Spleen (tissue), 11 donors: ENCODE data around the gene ITGBL1. TPM values are rescaled to one million over a fixed set of nuclear protein-coding genes. Genes with fewer than 3 reads are reported as not detected.

Experiments used
- DNase-seq: peaks from one replicate; pipeline ENCODE4 v3.0.0-alpha.2; 2020
- H3K27ac ChIP-seq, 8 donors: fragments of 200-600 bp; sonication (generic) in 7 of 8; 1 replicate in 4 of 8; 2 replicates in 4 of 8; pipeline versions ENCODE4 v1.5.0 to v1.8.0; 2016 to 2021; ENCODE audit warnings: inconsistent platforms in 4 of 8, mild to moderate bottlenecking in 4 of 8, moderate library complexity in 1 of 8
- H3K27me3 ChIP-seq, 7 donors: fragments of 200-600 bp; sonication (generic) in 6 of 7; replicated peaks in 1 of 7; 1 replicate in 4 of 7; 2 replicates in 3 of 7; pipeline versions ENCODE4 v1.5.0 to v1.8.0; 2016 to 2021; ENCODE audit warnings: inconsistent platforms in 3 of 7, mild to moderate bottlenecking in 1 of 7
- H3K36me3 ChIP-seq, 6 donors: fragments of 200-600 bp; sonication (generic) in 5 of 6; 1 replicate in 4 of 6; 2 replicates in 2 of 6; pipeline versions ENCODE4 v1.5.0 to v1.8.0; 2016 to 2021; ENCODE audit warnings: inconsistent platforms in 2 of 6
- H3K4me1 ChIP-seq, 6 donors: fragments of 200-600 bp; sonication (generic) in 5 of 6; 1 replicate in 3 of 6; 2 replicates in 3 of 6; pipeline versions ENCODE4 v1.5.0 to v1.8.0; 2016 to 2021; ENCODE audit warnings: inconsistent platforms in 3 of 6
- H3K4me3 ChIP-seq, 8 donors: fragments of 200-600 bp; sonication (generic) in 7 of 8; 1 replicate in 4 of 8; 2 replicates in 4 of 8; pipeline versions ENCODE4 v1.5.0 to v1.8.0; 2016 to 2021; ENCODE audit warnings: inconsistent platforms in 4 of 8, mild to moderate bottlenecking in 4 of 8, moderate library complexity in 2 of 8
- H3K9me3 ChIP-seq, 8 donors: fragments of 200-600 bp; sonication (generic) in 7 of 8; 1 replicate in 4 of 8; 2 replicates in 4 of 8; pipeline versions ENCODE4 v1.5.0 to v1.8.0; 2016 to 2021; ENCODE audit warnings: inconsistent platforms in 4 of 8
- POLR2A ChIP-seq, 3 donors: fragments of 450-650 bp; IDR thresholded peaks; one replicate each; pipeline ENCODE4 v1.5.1; 2017; ENCODE audit warnings: antibody characterized with exemption in 3 of 3, mild to moderate bottlenecking in 1 of 3
- POLR2AphosphoS5 ChIP-seq, 3 donors: sonication (generic); formaldehyde crosslinking; IDR thresholded peaks; one replicate each; pipeline ENCODE4 v1.5.1; 2017; ENCODE audit warnings: antibody characterized with exemption in 3 of 3
- WGBS, 5 donors: extraction: QIAGEN DNeasy Blood & Tissue Kit in 3 of 5; methylation state at CpG; one replicate each; pipeline versions ENCODE4 v1.1.5 to v1.1.7; 2013 to 2018; 5-methylcytosine and 5-hydroxymethylcytosine counted together
- intact Hi-C: fragments of 100-400 bp; cut with DNase I; formaldehyde crosslinking; loops from one replicate; pipeline ENCODE4 v1.15.0; 2023; ENCODE audit warnings: low total_unique reads
- polyA plus RNA-seq, 3 donors: library from polyadenylated mRNA; stranded (reverse); fragments of 200-250 nt; gene quantifications; one replicate each; pipeline ENCODE4 v1.2.1, GENCODE V29; 2013
- total RNA-seq, 7 donors: library from RNA; depleted of rRNA in 3 of 7; stranded (reverse); fragments of >200 nt in 3 of 7; fragmentation: NEBNext Ultra II Directional in 4 of 7; extraction: Animal tissue kit (Norgen Biotek cat#: 25700) in 4 of 7; gene quantifications; one replicate each; pipeline versions ENCODE4 v1.1.0 to v1.2.1, GENCODE V29; 2016 to 2021
- TF ChIP-seq, protein P1 (sequence below), 11 experiments: fragments of 200-600 bp in 7 of 11; fragments of 450-650 bp in 4 of 11; sonication (generic) in 4 of 11; IDR thresholded peaks in 8 of 11; conservative IDR thresholded peaks in 3 of 11; 1 replicate in 7 of 11; 2 replicates in 4 of 11; pipeline versions ENCODE4 v1.4.0 to v1.8.0; 2016 to 2021; ENCODE audit warnings: antibody characterized with exemption in 11 of 11, inconsistent platforms in 4 of 11, mild to moderate bottlenecking in 1 of 11
- donor health status: healthy with polysubstance abuse.
- donor health status: DM: no; HTN: no; CAD: no; lungs with moderate emphysema.
- donor health status: DM: no; HTN: no; CAD: no.
- donor health status: Bipolar disorder and iron deficiency.
- donor health status: healthy.
- donor health status: DM: no; HTN: no; CAD: no.
- donor health status: DM: yes; HTN: yes; CAD: no.

The ITGBL1 gene
- total and polyA plus RNA-seq, 10 donors = 0.48 to 1.6 (median 0.97) TPM; not detected in 1

DNA sequence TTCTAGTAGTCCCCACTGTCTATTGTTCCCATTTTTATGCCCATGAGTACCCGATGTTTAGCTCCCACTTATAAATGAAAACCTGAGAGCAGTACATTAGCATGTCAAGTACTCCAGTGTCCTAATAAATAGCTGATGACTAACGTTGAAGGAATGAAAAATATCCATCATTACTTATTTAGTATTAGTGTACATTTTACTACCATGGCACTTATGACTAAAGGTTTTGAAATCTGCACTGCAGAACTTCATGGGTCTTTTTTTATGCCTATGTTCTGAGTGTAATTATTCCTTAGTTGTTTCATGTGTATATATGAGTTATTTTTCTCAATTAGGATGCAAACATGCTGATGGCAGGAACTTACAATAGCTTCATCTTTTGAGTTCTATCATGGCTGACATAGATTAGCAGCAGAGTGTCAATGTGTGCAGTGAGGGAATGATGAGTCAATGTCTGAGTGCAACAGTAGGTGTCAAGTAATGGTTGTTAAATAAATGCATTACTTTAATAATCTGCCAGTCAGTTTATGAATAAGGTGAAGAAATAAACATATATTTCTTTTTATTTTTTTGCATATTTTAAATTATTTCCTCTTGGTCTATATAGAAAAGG lies 188.4 kb downstream of the ITGBL1 start:
- Histone ChIP-seq H3K27me3 (peaks cover 0 to 7% (median 0%) of the 10 kb centered on the region in 7 donors), H3K27ac (no peak overlapping the region), H3K4me1 (no peaks in the 10 kb centered on the region), H3K9me3 (no peaks in the 10 kb centered on the region), H3K36me3 (no peaks in the 10 kb centered on the region), H3K4me3 (no peak overlapping the region)
- no peak for DNase-seq
- TF ChIP-seq POLR2A (IDR thresholded peaks at IDR 0.05) (no peak), POLR2AphosphoS5 (IDR thresholded peaks at IDR 0.05) (no peak)
- TF ChIP-seq, protein P1, sequence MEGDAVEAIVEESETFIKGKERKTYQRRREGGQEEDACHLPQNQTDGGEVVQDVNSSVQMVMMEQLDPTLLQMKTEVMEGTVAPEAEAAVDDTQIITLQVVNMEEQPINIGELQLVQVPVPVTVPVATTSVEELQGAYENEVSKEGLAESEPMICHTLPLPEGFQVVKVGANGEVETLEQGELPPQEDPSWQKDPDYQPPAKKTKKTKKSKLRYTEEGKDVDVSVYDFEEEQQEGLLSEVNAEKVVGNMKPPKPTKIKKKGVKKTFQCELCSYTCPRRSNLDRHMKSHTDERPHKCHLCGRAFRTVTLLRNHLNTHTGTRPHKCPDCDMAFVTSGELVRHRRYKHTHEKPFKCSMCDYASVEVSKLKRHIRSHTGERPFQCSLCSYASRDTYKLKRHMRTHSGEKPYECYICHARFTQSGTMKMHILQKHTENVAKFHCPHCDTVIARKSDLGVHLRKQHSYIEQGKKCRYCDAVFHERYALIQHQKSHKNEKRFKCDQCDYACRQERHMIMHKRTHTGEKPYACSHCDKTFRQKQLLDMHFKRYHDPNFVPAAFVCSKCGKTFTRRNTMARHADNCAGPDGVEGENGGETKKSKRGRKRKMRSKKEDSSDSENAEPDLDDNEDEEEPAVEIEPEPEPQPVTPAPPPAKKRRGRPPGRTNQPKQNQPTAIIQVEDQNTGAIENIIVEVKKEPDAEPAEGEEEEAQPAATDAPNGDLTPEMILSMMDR (IDR thresholded peaks at IDR 0.05 in 8 of 11, conservative IDR thresholded peaks at IDR 0.05 in 3 of 11) = no peak
- WGBS, 5 donors = 62 to 76% (median 72%) methylated on average over 2 of the region's 2 CpGs
- intact Hi-C loops = no loop called here

DNA sequence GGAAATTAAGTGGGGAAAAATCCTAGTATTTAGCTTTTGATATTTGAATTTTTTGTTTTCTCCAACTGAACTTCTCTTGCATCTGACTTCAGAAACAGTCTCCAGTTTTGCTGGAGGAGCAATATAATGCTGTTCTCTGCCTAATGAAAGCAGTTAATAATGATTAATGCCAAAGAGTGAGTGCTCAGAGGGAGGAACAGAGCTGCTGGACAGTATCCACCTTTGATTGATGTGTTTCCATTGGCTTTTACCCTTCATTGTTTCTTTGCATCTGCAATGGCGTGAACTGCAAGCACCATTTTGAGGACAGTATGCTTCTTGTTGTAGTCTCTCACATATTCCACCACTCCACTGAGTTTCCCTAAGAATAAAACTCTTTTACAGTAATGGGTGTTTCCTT lies 193.4 kb downstream of the ITGBL1 start:
- no peak overlapping the region for H3K4me3 ChIP-seq
- intact Hi-C loops = no loop called here
- no peak for DNase-seq
- no peaks in the 10 kb centered on the region for H3K9me3 ChIP-seq
- no peaks in the 10 kb centered on the region for H3K36me3 ChIP-seq
- 72 to 81% (median 75%) methylated on average over 1 of the region's 1 CpG for WGBS, 5 donors
- no peaks in the 10 kb centered on the region for H3K4me1 ChIP-seq
- TF ChIP-seq, protein P1 (IDR thresholded peaks at IDR 0.05 in 8 of 11, conservative IDR thresholded peaks at IDR 0.05 in 3 of 11) = no peak
- TF ChIP-seq POLR2AphosphoS5 (IDR thresholded peaks at IDR 0.05) (no peak), POLR2A (IDR thresholded peaks at IDR 0.05) (no peak)
- peaks cover 0 to 8% (median 0%) of the 10 kb centered on the region in 7 donors for H3K27me3 ChIP-seq
- no peak overlapping the region for H3K27ac ChIP-seq

DNA sequence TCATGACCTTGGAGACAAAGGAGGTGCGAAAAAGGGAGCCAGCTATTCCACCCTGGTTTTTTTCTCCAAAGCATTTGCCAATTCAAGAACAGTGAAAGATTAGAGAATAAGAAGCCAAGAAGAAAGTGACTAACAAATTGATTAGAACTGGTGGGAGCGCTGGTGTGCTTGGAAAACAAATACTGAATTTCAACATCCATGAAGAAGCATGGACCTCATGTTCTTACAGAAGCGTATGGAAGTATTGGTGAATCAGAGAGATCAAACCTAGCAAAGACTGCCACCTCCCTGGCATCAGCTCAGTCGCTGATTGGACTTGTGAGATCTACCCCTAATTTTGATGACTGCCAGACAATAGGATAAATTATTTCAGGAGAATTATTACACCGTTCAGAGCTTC lies 195.3 kb downstream of the ITGBL1 start:
- no peak overlapping the region for H3K4me3 ChIP-seq
- peaks cover 0 to 4% (median 0%) of the 10 kb centered on the region in 8 donors for H3K9me3 ChIP-seq
- H3K27ac ChIP-seq = no peak overlapping the region
- DNase-seq = no peak
- no peak for TF ChIP-seq POLR2AphosphoS5 (IDR thresholded peaks at IDR 0.05)
- TF ChIP-seq, protein P1 (IDR thresholded peaks at IDR 0.05 in 8 of 11, conservative IDR thresholded peaks at IDR 0.05 in 3 of 11) = no peak
- no peak for TF ChIP-seq POLR2A (IDR thresholded peaks at IDR 0.05)
- H3K4me1 ChIP-seq = no peaks in the 10 kb centered on the region
- intact Hi-C loops = no loop called here
- H3K36me3 ChIP-seq = no peaks in the 10 kb centered on the region
- peaks cover 0 to 8% (median 0%) of the 10 kb centered on the region in 7 donors for H3K27me3 ChIP-seq
- 82 to 92% (median 85%) methylated on average over 5 of the region's 5 CpGs for WGBS, 5 donors

DNA sequence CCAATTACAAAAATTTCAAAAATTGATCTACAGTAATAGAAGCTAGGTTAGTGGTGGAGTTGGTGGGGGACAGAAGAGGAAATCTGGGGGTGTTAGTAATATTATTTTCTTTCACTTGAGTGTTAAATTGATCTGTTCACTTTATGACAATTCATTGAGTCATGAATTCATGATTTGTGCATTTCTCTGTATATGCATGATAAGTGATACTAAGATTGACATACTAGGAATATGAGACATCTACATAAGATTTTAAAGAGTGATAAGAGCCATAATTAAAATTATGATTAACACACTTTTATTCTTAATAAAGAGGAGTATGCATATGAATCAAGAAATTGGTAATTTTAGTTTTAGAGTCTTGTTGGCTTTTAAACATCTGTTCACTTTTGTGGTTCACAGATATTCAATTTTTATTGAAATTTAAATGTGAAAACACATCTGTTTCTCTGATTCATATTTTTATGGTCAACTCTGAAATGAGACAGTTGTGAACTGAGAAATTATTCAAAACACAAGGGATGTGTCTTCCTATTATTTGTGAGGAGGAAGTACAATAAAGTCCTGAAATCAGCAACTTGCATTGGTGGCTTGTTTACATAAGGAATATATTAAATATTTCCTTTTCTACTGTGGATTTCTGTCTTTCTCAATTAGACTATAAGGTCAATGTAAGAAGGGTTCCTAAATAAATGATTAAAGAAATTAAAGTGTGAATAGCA lies 196.5 kb downstream of the ITGBL1 start:
- Histone ChIP-seq H3K9me3 (peaks cover 0 to 4% (median 0%) of the 10 kb centered on the region in 8 donors), H3K27me3 (peaks cover 0 to 8% (median 0%) of the 10 kb centered on the region in 7 donors), H3K4me3 (no peak overlapping the region), H3K27ac (no peak overlapping the region), H3K36me3 (no peaks in the 10 kb centered on the region), H3K4me1 (no peaks in the 10 kb centered on the region)
- TF ChIP-seq POLR2AphosphoS5 (IDR thresholded peaks at IDR 0.05) (no peak), POLR2A (IDR thresholded peaks at IDR 0.05) (no peak)
- TF ChIP-seq, protein P1 (IDR thresholded peaks at IDR 0.05 in 8 of 11, conservative IDR thresholded peaks at IDR 0.05 in 3 of 11) = no peak
- no peak for DNase-seq
- intact Hi-C loops = no loop called here
